ENCODE measurements around the gene RAPGEF1.
A peak's percentile ranks its signal among the peaks of the same experiment; 100 is the strongest.
"Not testable (repeated sequence)": the region's sequence is repeated elsewhere in the genome, so short reads cannot be mapped to it uniquely, and the experiment has no call there.

RAPGEF1 gene

GRCh38 chr9:131739959-131740648 lies at the start of gene RAPGEF1:
Gene RAPGEF1, minus strand, starts transcription at chr9:131740076. Its CDS starts 246 bp downstream, at chr9:131739830.
- DNase-seq (ENCODE audit: low spot score): peak; percentile 77

GRCh38 chr9:131788851-131789250 lies 49.0 kb upstream of the RAPGEF1 start:
- no peak for DNase-seq (ENCODE audit: low spot score)

- no peak for DNase-seq (ENCODE audit: low spot score)
Observed at GRCh38 chr9:131787838-131788237, 48.0 kb upstream of the RAPGEF1 start.

GRCh38 chr9:131784748-131785501 lies 45.0 kb upstream of the RAPGEF1 start:
- no peak for DNase-seq (ENCODE audit: low spot score)

- DNase-seq (ENCODE audit: low spot score): no peak
Observed at GRCh38 chr9:131781069-131781468, 41.2 kb upstream of the RAPGEF1 start.

GRCh38 chr9:131776473-131776872 lies 36.6 kb upstream of the RAPGEF1 start:
- DNase-seq (ENCODE audit: low spot score): no peak

GRCh38 chr9:131776036-131776435 lies 36.2 kb upstream of the RAPGEF1 start:
- no peak for DNase-seq (ENCODE audit: low spot score)

- DNase-seq (ENCODE audit: low spot score): no peak
Observed at GRCh38 chr9:131774636-131775035, 34.8 kb upstream of the RAPGEF1 start.

- peak; percentile 31 for DNase-seq (ENCODE audit: low spot score)
Observed at GRCh38 chr9:131773911-131774379, 34.1 kb upstream of the RAPGEF1 start.

- DNase-seq (ENCODE audit: low spot score): no peak
Observed at GRCh38 chr9:131772940-131773339, 33.1 kb upstream of the RAPGEF1 start.

- DNase-seq (ENCODE audit: low spot score): no peak
Observed at GRCh38 chr9:131771646-131772045, 31.8 kb upstream of the RAPGEF1 start.

- DNase-seq (ENCODE audit: low spot score): no peak
Observed at GRCh38 chr9:131769361-131769760, 29.5 kb upstream of the RAPGEF1 start.

GRCh38 chr9:131764568-131764967 lies 24.7 kb upstream of the RAPGEF1 start:
- DNase-seq (ENCODE audit: low spot score): no peak

- DNase-seq (ENCODE audit: low spot score): peak; percentile 77
Observed at GRCh38 chr9:131762356-131762932, 22.6 kb upstream of the RAPGEF1 start.

GRCh38 chr9:131759017-131759647 lies 19.3 kb upstream of the RAPGEF1 start:
- DNase-seq (ENCODE audit: low spot score): no peak

GRCh38 chr9:131757549-131757948 lies 17.7 kb upstream of the RAPGEF1 start:
- DNase-seq (ENCODE audit: low spot score): no peak

- DNase-seq (ENCODE audit: low spot score): peak; percentile 87
Observed at GRCh38 chr9:131755541-131756198, 15.8 kb upstream of the RAPGEF1 start.

- no peak for DNase-seq (ENCODE audit: low spot score)
Observed at GRCh38 chr9:131754846-131755245, 15.0 kb upstream of the RAPGEF1 start.

GRCh38 chr9:131753751-131754150 lies 13.9 kb upstream of the RAPGEF1 start:
- DNase-seq (ENCODE audit: low spot score): not testable (repeated sequence)

- DNase-seq (ENCODE audit: low spot score): no peak
Observed at GRCh38 chr9:131752231-131752884, 12.5 kb upstream of the RAPGEF1 start.

GRCh38 chr9:131748411-131748955 lies 8.6 kb upstream of the RAPGEF1 start:
- no peak for DNase-seq (ENCODE audit: low spot score)

All from CD4-positive, alpha-beta T cell treated with Interleukin-2 at 100 ng/mL for 4 hours (primary cell).